Measurements from ENCODE around the gene KCNRG.

DNA sequence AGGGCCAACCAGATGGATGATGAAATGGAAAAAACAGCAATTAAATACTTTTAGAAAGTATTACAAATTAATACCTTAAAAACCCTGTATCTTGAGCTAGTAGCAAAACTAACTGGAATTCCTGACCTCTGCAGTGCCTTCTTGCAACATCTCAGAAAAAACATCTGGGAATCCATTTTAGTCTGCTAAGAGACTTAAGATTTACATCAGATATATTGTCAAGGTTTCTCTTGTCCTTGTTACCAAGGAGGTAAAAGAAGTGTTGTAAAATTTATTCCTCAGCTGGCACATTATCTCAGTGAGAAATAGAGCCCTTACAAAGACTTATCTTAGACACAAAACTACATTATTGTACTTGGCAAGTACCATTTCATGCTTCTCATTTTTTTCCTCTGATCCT, 18.5 kb downstream of the KCNRG start:
- TF ChIP-seq CHD1 (IDR thresholded peaks at IDR 0.05; ENCODE audit: low read depth, low read length), result no peak
- no peak for TF ChIP-seq RFX5 (IDR thresholded peaks at IDR 0.05; ENCODE audit: low read depth, low read length)

Data from IMR-90 (cell line).